GM19193 (cell line): Measurements from ENCODE around the gene CDH20.

Experiments used
- POLR2A ChIP-seq: IDR thresholded peaks from 4 replicates; pipeline ENCODE4 v1.6.1; 2011; ENCODE audit not compliant: insufficient read depth, insufficient read length; ENCODE audit errors: extremely low read depth

CDH20 gene

DNA sequence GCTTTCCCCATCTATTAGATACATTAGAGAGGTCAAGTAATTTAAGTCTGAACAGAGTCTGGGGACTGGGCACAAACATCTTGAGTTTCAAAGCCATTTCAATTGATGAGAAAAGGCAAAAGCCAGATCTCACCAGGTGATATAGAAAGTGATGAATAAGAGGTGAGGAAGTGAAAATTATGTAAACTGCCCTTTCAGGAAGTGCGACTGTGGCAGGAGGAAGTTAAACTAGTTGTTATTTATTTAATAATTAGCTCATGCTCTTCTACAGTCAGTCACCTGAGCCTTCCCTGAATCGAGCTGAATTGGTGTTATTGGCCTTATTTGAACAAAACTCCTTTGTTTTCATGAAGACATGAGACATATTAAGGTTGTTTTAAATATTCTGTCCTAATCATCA, 115.1 kb downstream of the CDH20 start:
- TF ChIP-seq POLR2A, result no peak

DNA sequence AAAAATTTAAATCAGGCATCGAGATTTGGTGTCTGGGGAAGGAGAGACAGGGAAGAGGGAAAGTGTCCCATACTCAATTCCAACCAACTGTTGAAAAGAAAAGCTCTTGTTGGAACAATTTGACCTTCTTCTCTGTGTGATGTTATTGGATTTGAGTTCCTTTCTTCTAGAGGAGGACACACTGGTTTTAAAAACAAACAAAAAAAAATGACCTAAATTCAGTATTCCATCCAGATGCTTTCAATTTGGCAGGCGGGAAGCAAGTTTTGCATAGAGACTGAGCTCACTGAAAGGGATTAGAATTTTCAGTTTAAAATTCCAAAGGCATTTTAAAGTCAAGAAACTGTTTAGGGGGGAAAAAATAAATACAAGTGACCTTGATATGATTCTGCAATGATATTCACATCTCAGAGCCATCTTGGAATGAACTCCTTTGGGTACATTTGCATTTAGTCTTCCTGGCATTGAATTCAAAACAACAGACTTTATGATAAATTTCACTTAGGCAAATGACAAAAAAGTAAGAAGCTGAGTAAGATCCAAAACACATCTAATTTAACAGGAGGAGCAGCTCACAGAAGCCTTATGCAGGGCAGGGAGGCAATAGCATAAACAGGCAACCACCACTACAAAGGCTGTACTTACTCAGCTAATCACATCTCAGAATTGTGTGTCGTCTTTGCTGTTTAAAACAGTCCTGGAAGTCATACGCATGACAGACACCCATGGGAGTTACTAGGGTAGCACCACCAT, 126.8 kb downstream of the CDH20 start:
- no peak for TF ChIP-seq POLR2A

DNA sequence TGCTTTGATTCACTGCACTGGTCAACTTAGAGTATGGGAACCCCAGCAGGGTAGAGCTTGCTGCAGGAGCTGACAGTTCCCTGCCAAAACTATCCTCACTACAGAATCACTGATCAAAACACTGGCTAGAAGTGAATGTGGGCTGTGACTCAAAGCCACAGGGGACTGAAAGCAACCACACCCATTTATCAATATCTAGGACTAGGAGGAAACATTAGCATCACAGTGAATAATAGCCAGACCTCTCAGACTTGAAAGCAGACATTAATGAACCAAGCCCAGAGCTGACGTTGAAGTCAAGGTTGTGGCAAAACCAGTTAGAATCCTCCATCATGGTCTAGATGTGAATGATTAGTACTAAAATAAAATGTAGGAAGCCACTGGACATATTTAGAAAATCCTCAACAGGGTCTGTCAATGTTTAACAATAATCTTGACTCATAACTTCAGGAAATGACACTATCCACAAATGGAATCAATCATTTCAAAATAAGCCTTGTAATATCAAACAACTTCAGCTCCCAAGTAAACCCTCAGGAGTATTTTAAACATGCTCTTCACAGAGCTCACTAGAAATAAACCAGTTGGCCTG, 131.4 kb downstream of the CDH20 start:
- no peak for TF ChIP-seq POLR2A

DNA sequence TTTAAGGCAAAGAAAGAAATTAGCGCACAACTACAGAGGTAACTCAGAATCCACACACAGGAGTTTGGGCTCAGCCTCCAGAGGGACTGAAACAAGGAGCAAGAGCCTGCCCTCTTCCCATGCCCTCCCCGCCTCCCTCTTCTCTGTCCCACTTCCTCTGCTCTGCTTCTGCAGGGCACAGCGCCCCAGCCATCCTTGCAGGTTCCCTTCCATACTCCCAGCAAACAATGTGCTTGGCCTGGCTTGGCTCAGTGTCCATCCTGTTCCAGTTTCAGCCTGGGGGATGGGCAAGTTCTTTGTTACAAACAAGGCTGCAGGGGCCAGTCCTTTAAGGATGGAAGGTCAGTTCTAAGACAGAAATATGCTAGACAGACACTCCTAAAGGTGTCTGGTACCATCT, 133.5 kb downstream of the CDH20 start:
- TF ChIP-seq POLR2A, result no peak

DNA sequence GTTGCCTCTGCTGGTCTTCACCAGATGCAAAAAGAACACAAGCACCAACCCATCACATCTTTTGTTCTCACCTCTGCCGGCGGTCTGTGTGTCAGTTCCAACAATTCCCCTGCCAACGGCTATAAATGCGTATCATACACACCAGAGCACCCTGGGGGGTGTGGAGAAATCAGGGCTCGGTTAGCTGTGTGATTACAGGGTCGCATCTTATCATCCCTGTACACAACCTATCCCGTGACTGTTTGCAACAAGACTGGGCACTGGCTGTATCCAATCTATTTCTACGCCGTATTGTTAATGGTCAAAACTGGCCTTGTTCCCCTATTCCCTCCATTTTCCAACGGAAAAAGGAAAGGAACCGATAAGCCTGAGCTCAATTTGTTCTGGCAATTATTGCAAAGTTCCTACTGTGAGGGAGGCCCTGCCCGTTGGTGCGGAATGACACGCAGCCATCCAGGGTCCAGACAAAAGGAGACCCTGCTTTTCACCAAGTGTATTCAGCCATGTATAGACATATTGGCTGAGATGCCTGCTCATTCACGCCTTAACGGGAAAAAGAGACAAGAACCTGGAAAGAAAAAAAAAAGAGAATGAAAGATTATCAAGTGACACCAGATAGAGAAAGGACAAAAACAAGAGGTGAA, 136.9 kb downstream of the CDH20 start:
- no peak for TF ChIP-seq POLR2A

DNA sequence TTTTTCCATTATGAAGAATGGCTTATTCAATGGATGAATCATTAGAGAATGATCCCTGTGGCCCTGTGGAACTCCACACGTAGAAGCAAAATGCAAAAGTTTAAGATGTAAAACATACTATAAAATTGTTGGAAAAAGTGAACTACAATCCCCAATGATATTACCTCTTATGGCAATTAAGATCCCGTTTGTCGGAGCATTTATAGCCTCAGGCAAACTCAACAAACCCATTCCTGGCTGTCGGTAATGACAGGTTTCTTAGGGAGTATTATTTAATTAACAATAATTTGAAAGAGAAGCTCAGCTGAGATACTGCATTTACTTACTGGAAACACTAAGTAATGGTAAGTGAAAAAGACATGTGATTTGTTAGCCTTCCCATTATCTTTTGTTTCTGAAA, 138.3 kb downstream of the CDH20 start:
- TF ChIP-seq POLR2A, result no peak

DNA sequence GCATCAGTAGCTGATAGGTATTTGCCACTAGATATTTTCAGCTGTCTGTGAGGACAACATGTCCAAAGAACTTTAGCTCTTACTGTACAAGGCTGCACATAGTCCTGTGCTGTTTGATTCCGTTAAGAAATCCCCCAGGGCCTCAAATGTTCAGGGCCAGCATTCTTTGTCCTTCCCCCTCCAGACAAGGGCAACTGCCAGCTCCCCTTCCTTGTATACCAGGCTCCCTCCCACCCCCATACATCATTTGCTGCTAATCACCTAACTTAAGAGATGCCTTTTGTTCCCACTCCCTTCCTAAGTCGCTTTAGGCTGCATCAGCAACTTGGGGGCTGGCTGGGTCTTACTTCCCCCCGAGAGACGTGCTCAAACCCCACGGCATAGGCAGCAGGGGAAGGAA, 138.7 kb downstream of the CDH20 start:
- no peak for TF ChIP-seq POLR2A

DNA sequence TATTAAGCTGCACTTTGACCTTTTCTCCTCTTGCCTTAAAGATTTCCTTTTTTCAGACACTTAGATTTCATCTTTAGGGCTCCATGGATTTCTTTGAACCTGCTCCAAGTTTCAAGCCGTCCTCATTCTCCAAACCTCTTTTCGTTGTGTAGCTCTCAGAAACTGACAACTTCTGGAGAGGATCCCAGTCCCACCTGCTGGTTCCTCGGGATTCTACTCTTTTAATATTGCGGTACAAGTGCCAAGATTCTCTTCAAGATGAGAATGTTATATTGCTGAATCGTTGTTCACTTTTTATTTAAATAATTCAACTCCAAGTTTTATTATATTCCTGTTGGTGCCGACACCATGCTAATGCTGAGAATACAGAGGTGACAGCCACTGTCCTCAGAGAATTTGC, 141.1 kb downstream of the CDH20 start:
- TF ChIP-seq POLR2A, result no peak

DNA sequence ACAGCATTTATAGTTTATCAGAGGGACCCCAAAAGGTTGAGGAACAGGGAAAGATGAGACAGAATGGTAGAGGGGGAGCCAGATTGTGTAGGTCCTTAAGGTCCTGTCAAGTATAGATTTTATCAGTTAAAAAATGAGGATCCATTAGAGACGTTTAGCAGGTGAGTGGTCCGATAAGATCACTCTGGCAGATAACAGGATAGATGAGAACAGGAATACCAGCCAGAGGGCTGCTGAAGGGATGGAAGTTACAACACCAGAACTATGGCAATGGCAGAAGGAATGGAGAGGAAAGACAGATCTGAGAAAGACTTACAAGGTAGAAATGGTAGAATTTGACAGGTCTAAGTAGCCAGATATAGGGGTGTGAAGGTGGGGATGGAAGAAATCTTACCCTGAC, 141.7 kb downstream of the CDH20 start:
- TF ChIP-seq POLR2A, result no peak

DNA sequence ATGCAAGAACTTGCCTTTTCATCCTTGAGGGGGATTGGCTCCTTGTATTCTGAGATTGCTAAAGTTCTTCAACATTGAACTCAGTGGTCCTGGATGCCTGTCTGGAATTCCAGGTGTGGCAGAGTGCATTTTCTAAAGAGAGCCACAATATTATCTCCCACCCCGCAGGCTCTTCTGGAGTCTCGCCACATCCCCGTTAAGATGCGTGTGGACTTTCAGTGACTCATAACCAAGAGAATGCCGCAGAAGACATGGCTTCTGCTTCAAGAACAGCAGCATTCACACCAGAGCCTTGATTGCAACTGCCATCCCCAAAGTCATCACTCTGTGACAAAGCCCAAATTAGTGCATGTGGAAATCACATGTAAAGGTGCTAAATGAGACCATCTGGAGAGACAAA, 142.7 kb downstream of the CDH20 start:
- no peak for TF ChIP-seq POLR2A

DNA sequence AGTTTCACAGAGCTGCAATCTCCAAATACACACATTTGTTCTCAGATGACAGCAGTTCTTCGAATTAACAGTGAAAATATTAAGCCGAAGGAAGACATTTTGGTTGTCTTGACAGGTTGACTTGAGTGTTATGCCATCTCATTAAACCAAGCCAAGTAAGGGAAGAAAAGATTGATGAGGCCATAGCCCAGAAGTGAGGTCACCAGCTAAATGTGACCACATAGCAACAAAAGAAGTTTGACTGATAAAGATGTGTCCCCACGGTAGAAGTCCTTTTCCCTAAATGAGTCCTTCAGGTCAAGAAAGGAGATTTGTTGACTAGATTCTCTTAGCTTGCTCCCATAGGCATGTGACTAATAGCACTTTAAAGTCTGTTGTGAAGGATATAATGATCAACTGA, 156.1 kb downstream of the CDH20 start:
- no peak for TF ChIP-seq POLR2A

DNA sequence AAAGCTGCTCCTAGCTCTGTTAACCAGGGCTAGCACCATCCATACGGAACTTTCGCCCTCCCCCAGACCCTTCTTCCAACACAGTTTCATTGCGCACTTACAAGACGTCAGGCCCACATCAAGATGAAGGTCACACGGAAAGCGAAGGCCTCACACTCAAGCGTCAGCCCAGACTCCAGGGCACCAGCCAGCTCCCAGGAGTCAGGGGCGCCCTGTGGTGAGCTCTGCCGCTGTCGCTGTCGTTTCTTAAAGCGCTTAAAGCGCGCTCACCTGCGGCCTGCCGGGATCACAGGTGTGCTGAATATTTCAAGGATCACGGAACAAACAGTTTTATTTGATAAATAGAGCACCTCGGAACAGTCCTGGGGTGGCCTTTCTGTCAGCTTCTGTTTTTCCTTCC, 163.1 kb downstream of the CDH20 start:
- TF ChIP-seq POLR2A, result no peak

DNA sequence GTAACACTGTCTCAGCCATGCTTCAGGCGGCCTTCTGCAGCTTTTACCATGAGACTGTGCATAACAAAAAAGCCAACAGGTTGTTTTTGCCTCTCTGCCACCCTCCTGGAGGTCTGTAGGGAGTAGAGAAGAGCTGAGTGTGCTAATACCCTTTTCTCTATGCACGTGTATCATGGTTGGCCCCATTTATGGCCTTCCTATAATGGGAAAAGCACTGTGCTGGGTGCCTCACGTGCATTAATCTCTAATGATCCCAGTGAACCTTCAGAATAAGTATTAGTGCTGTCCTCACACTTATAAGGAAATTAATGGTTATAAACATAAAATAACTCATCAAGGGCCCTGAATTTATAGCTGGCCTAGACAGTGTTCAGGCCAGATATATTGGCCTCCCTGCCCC, 164.2 kb downstream of the CDH20 start:
- no peak for TF ChIP-seq POLR2A

DNA sequence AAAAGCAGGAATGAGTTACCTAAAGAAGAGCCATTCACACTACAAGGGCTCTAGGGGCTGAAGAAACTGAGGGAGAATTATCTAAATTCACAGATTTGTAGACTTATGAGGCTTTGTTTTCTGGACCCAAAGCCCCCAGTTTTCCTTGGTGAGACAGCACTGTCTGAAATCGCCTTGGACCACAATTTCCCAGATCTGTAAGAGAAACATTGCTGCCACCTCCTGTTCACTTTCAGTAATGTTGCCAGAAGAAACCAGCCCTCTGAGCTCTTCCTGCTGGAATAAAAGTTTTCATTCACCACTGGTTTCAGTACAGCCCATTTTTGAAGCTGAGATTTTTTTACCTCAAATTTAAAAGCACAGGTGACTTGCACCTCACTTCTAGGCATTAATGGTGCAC, 169.2 kb downstream of the CDH20 start:
- TF ChIP-seq POLR2A, result no peak

DNA sequence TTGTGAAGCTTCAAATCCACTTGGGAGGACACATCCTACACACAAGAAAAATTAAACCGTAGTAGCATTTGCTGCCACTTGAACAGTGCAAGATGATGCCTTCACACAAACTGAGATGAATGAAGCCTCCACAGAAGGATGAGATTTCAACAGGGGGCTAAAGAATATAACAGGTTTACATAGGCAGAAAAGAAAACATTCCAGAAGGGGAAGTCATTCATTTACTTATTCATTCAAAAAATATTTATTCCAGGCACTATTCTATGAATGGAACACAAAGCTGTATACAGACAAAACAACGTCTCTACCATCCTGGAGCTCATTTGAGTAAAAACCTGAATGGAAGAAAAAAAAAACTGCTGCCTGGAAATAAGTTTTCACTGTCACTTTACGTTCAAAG, 170.5 kb downstream of the CDH20 start:
- no peak for TF ChIP-seq POLR2A

DNA sequence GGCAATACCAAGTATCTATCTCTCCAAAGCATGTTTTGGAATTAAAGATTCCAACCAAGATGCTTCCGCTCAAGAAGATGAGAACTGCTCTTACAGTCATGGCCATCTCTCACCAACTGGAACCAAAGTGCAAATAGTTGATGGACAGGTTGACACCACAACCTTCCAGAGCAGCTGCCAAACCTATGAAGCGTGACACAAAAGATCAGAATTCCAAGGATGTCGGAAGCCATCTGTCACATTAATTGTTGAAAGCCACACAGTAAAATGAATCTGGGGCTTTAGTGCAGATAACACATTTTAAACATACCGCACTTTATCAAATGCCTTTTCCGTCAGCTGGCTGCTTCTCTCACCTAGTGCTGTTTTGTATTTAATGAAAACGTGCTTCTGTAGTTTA, 195.7 kb downstream of the CDH20 start:
- TF ChIP-seq POLR2A, result no peak
